Osteocyte (in vitro differentiated cells): ENCODE results near the gene DNLZ. TPM values are rescaled to one million over a fixed set of nuclear protein-coding genes. Genes with fewer than 3 reads are reported as not detected.

ENCODE experiments used
- DNase-seq: peaks from one replicate; pipeline ENCODE4 v3.0.0; 2021; ENCODE audit warnings: mixed read lengths; ENCODE audit not compliant: unreplicated experiment; ENCODE audit errors: extremely low spot score
- H3K27ac Mint-ChIP-seq: one replicate; pipeline ENCODE4 v1.8.0; 2021; ENCODE audit warnings: mild to moderate bottlenecking, mixed read lengths; ENCODE audit not compliant: unreplicated experiment
- H3K27me3 Mint-ChIP-seq: one replicate; pipeline ENCODE4 v1.8.0; 2021; ENCODE audit warnings: mixed read lengths; ENCODE audit not compliant: unreplicated experiment
- H3K36me3 Mint-ChIP-seq: one replicate; pipeline ENCODE4 v1.8.0; 2021; ENCODE audit warnings: mixed read lengths; ENCODE audit not compliant: unreplicated experiment
- H3K4me1 Mint-ChIP-seq: one replicate; pipeline ENCODE4 v1.8.0; 2021; ENCODE audit warnings: mixed read lengths; ENCODE audit not compliant: unreplicated experiment
- H3K4me3 Mint-ChIP-seq: one replicate; pipeline ENCODE4 v1.8.0; 2021; ENCODE audit warnings: mild to moderate bottlenecking, moderate library complexity, mixed read lengths; ENCODE audit not compliant: unreplicated experiment
- H3K9me3 Mint-ChIP-seq: one replicate; pipeline ENCODE4 v1.8.0; 2021; ENCODE audit warnings: mixed read lengths; ENCODE audit not compliant: unreplicated experiment
- CTCF ChIP-seq: fragments of 200-600 bp; sonication (generic); IDR thresholded peaks from 2 replicates; pipeline ENCODE4 v1.5.0; 2021; ENCODE audit warnings: antibody characterized with exemption, mild to moderate bottlenecking, moderate library complexity
- total RNA-seq: library from RNA; stranded (reverse); gene quantifications from 2 replicates; pipeline ENCODE4 v1.2.1, GENCODE V29; 2021

Gene DNLZ
- total RNA-seq, 1 donor from 2014 or later, result 17.6 TPM

- Mint-ChIP-seq H3K4me3 (no peak overlapping the region), H3K36me3 (no peaks in the 10 kb centered on the region), H3K4me1 (peaks cover 16% of the 10 kb centered on the region), H3K9me3 (no peaks in the 10 kb centered on the region), H3K27ac (peak overlapping the region; percentile 85), H3K27me3 (no peaks in the 10 kb centered on the region)
- no peak for DNase-seq
- peak; percentile 41 for TF ChIP-seq CTCF
Measured at GRCh38 chr9:136372561-136373299, 9.2 kb upstream of the DNLZ start.

- Mint-ChIP-seq H3K4me1 (peaks cover 16% of the 10 kb centered on the region), H3K27me3 (no peaks in the 10 kb centered on the region), H3K9me3 (no peaks in the 10 kb centered on the region), H3K36me3 (no peaks in the 10 kb centered on the region), H3K4me3 (no peak overlapping the region), H3K27ac (peak overlapping the region; percentile 85)
- no peak for TF ChIP-seq CTCF
- DNase-seq, result no peak
Measured at GRCh38 chr9:136372006-136372405, 8.5 kb upstream of the DNLZ start.

GRCh38 chr9:136371533-136371880 is 8.0 kb upstream of the DNLZ start:
- no peak overlapping the region for H3K27ac Mint-ChIP-seq
- H3K4me1 Mint-ChIP-seq, result peaks cover 16% of the 10 kb centered on the region
- H3K4me3 Mint-ChIP-seq, result no peak overlapping the region
- no peaks in the 10 kb centered on the region for H3K27me3 Mint-ChIP-seq
- no peaks in the 10 kb centered on the region for H3K36me3 Mint-ChIP-seq
- no peak for DNase-seq
- H3K9me3 Mint-ChIP-seq, result no peaks in the 10 kb centered on the region
- no peak for TF ChIP-seq CTCF

- H3K4me1 Mint-ChIP-seq, result peaks cover 16% of the 10 kb centered on the region
- no peak for TF ChIP-seq CTCF
- no peaks in the 10 kb centered on the region for H3K27me3 Mint-ChIP-seq
- DNase-seq, result no peak
- no peaks in the 10 kb centered on the region for H3K9me3 Mint-ChIP-seq
- no peak overlapping the region for H3K27ac Mint-ChIP-seq
- H3K36me3 Mint-ChIP-seq, result no peaks in the 10 kb centered on the region
- no peak overlapping the region for H3K4me3 Mint-ChIP-seq
Measured at GRCh38 chr9:136370687-136371532, 7.4 kb upstream of the DNLZ start.

GRCh38 chr9:136370037-136370436 is 6.5 kb upstream of the DNLZ start:
- no peaks in the 10 kb centered on the region for H3K27me3 Mint-ChIP-seq
- H3K4me3 Mint-ChIP-seq, result no peak overlapping the region
- H3K27ac Mint-ChIP-seq, result no peak overlapping the region
- H3K9me3 Mint-ChIP-seq, result no peaks in the 10 kb centered on the region
- no peaks in the 10 kb centered on the region for H3K36me3 Mint-ChIP-seq
- TF ChIP-seq CTCF, result no peak
- peaks cover 16% of the 10 kb centered on the region for H3K4me1 Mint-ChIP-seq
- DNase-seq, result no peak
